ENCODE data around the gene PCLO.

PCLO gene

DNA sequence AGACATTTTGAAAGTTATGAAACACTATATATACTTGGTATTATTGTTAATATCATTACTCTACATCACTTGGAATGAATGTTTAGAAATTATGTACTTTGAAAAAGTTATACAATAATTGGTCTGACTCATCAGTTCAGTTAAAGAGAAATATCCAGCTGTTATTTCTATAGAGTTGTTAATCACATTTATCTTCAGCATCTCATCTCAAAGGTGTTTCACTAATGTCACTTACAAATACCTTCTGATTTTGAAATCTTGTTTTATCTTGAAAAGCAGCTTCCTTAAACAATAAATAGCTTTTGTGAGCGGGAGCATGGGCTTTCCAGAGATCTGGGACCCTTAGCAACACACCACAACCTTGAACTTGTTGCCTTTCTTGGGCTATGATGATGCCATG, 205.2 kb downstream of the PCLO start:
- no peak for DNase-seq (ENCODE audit: low read depth)
- no peak overlapping the region for H3K4me3 ChIP-seq (ENCODE audit: low read depth, low read length)
- TF ChIP-seq, protein P1, sequence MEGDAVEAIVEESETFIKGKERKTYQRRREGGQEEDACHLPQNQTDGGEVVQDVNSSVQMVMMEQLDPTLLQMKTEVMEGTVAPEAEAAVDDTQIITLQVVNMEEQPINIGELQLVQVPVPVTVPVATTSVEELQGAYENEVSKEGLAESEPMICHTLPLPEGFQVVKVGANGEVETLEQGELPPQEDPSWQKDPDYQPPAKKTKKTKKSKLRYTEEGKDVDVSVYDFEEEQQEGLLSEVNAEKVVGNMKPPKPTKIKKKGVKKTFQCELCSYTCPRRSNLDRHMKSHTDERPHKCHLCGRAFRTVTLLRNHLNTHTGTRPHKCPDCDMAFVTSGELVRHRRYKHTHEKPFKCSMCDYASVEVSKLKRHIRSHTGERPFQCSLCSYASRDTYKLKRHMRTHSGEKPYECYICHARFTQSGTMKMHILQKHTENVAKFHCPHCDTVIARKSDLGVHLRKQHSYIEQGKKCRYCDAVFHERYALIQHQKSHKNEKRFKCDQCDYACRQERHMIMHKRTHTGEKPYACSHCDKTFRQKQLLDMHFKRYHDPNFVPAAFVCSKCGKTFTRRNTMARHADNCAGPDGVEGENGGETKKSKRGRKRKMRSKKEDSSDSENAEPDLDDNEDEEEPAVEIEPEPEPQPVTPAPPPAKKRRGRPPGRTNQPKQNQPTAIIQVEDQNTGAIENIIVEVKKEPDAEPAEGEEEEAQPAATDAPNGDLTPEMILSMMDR (IDR thresholded peaks at IDR 0.05; ENCODE audit: control insufficient read depth, extremely low read depth, insufficient read depth), result no peak

DNA sequence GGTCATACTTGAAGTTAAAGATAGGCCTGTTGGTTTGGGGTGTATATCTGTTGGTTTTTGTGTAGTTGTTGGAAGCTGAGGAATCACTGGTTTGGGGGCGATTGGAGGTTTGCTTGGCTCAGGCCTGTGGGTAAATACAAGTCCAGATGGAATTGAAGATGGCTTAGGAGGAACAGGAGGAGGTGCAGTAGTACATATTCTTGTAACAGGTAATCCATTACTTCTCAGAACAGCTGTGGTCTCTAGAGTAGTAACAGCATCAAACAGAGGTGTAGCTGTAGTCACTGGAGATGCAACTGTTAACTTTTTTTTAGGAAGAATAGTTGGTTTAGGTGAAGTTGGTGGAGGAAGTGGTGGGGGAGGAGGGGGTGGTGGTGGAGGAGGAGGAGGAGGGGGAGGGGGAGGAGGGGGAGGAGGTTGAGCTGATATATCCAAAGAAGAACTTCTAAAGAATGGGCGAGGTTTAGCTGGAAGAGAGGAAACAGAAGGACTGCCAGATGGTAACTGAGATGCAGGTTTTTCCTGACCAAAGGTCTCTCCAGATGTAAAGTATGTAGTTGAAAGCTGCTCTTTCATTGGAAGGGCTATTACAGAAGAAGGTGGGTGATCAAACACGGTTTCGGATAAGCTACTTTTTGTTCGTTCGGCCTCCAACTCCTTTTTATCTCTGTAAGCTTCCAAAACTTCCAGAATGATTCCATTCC, 209.2 kb downstream of the PCLO start:
- DNase-seq (ENCODE audit: low read depth), result no peak
- TF ChIP-seq, protein P1 (IDR thresholded peaks at IDR 0.05; ENCODE audit: control insufficient read depth, extremely low read depth, insufficient read depth), result no peak
- no peak overlapping the region for H3K4me3 ChIP-seq (ENCODE audit: low read depth, low read length)

DNA sequence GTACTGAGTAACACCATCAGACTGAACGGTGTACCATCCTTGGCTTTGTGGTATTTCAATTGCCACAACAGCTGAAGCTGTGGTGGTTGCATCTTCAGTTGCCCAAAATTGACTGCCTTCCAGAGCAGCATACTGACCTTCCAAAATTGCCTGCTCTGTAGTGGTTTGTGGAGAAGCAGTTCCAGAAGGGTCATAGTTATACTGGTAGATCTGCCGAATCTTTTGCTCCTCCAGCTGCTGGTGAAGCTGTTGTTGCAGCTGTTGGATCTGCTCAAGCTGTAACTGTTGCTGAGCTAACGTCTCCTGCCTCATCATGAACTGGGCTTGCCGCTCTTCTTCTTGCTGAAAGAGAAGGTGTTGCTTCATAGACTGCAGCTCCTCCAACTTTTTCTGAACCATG, 212.2 kb downstream of the PCLO start:
- no peak for DNase-seq (ENCODE audit: low read depth)
- TF ChIP-seq, protein P1 (IDR thresholded peaks at IDR 0.05; ENCODE audit: control insufficient read depth, extremely low read depth, insufficient read depth), result no peak
- no peak overlapping the region for H3K4me3 ChIP-seq (ENCODE audit: low read depth, low read length)

DNA sequence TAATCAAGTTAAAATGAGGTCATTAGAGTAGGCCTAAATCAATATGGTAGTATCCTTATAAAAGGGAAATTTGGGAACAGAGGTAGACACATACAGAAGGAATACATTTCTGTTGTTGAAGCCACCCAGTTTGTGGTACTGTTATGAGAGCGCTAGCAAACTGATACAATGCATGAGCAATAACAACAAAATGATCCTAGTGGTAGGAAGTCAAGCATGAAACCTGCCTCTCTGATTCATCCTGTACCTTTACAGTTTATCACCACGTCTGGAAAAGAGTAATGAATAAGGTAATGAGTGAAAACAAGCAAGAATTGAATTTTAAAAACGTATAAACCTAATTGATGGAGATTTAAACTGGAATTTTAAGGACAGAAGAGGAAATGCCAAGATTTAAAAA, 217.2 kb downstream of the PCLO start:
- H3K4me3 ChIP-seq (ENCODE audit: low read depth, low read length), result peak overlapping the region; percentile 9; the same call in 1 of the 2 replicates
- no peak for DNase-seq (ENCODE audit: low read depth)
- TF ChIP-seq, protein P1 (IDR thresholded peaks at IDR 0.05; ENCODE audit: control insufficient read depth, extremely low read depth, insufficient read depth), result no peak

DNA sequence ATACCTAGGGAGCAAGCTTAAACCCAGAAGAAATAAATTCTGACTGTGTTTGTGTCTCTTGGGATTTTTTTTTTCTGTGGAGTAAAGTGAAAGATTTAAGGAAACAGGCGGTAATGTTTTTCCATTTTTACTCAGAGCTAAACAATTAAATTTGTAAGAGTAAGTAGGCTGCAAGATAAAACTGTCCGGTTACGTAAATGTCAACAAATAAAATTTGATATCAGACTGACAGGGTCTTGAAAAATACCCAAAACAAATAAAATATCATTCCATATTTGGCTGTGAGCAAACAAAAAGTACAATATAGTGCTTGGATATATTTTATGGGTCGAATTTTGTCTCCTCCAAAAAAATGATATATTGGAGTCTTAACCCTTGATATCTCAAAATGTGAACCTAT, 217.6 kb downstream of the PCLO start:
- TF ChIP-seq, protein P1 (IDR thresholded peaks at IDR 0.05; ENCODE audit: control insufficient read depth, extremely low read depth, insufficient read depth), result no peak

DNA sequence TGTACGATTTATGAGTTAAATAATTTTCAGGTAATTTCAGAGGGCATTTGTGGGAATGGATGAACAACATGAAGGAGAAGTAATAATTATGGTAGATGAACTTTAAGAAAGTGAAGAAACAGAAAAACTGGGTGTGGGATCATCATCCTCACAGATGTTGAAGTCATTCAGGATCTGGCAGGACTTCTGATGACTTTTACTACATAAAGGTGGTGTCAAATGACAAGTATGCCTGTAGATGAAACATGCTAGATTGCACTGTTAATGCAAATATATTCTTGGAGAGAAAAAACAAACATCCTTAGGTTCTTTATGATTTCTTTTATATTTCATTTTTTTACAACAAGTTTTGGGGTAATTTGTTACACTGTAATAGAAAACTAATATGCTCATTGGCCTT, 230.2 kb downstream of the PCLO start:
- DNase-seq (ENCODE audit: low read depth), result peak; percentile 11
- TF ChIP-seq, protein P1 (IDR thresholded peaks at IDR 0.05; ENCODE audit: control insufficient read depth, extremely low read depth, insufficient read depth), result no peak
- no peak overlapping the region for H3K4me3 ChIP-seq (ENCODE audit: low read depth, low read length)

More for the DNA sequence above, 217.6 kb downstream of the PCLO start:
- peak overlapping the region; percentile 9; the same call in 1 of the 2 replicates for H3K4me3 ChIP-seq (ENCODE audit: low read depth, low read length)
- peak; percentile 71 for DNase-seq (ENCODE audit: low read depth)

DNA sequence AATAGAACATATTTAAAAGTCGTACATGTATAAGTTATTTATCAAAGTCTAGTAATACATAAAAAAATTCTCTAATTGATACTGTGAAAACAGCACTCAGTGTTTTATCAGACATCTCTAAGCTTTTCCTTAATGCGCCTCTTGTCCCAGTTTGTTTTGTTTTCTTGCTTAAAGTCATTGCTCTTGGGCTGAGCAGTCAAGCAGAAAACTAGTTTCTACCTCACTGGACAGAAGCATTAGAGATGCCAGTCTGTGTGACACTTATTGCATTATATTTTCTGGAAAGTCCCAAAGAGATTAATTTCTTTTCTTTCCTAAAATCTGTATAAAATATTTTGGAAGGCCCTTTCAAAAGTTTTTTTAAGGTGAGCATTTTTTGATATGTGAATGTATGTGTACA, 236.2 kb downstream of the PCLO start:
- no peak overlapping the region for H3K4me3 ChIP-seq (ENCODE audit: low read depth, low read length)
- TF ChIP-seq, protein P1 (IDR thresholded peaks at IDR 0.05; ENCODE audit: control insufficient read depth, extremely low read depth, insufficient read depth), result no peak
- DNase-seq (ENCODE audit: low read depth), result no peak
